ENCODE data around the gene BROX. TPM values are rescaled to one million over a fixed set of nuclear protein-coding genes. Genes with fewer than 3 reads are reported as not detected.

Gene BROX
- total RNA-seq, 1 donor from 2014 or later = 35.4 TPM

DNA sequence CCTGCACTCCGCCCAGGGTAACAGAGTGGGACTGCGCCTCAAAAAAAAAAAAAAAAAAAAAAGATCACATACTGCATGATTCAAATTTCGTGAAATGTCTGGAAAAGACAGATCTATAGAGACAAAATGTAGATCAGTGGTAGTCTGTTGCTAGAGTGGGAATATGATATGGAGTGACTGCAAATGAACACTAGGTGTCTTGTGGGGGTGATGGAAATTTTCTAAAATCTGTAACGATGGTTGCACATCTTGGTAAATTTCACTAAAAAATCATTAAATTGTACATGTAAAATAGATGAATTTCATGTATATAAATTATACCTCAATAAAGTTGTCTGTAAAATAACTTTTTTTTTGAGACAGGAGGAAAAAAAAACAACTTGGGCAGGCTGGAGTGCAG is 5.5 kb upstream of the BROX start:
- H3K4me3 Mint-ChIP-seq = no peak overlapping the region
- H3K4me1 Mint-ChIP-seq = peaks cover 45% of the 10 kb centered on the region
- peaks cover 43% of the 10 kb centered on the region for H3K36me3 Mint-ChIP-seq (ENCODE audit: low read depth)
- intact Hi-C loops (cut with micrococcal nuclease) = no loop called here
- no peak overlapping the region for H3K27ac Mint-ChIP-seq
- H3K27me3 Mint-ChIP-seq = no peaks in the 10 kb centered on the region
- DNase-seq = no peak
- peaks cover 7% of the 10 kb centered on the region for H3K9me3 Mint-ChIP-seq

DNA sequence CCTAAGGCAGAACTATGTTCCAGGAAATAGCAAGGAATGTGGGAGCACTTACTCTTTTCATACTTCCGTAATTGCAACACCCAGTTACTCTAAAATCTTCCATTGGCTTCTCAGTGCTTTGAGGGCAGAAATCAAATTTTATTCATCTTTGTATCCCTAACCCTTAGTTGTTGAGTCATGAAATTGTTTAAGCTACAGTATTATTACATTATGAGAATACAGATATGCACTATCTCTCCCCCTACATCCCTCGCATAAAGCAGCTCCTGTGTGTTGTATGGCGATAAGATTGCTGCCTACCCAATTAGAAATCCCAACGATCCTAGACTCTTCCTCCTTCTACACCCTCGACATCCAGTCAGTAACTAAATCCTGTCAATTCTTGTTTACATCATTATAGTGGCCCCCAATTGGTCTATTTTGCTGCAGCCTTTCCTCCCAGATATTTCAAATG is 2.6 kb upstream of the BROX start:
- Mint-ChIP-seq H3K27me3 (no peaks in the 10 kb centered on the region), H3K4me3 (peak overlapping the region; percentile 99), H3K4me1 (peaks cover 41% of the 10 kb centered on the region), H3K27ac (no peak overlapping the region), H3K36me3 (ENCODE audit: low read depth) (peaks cover 31% of the 10 kb centered on the region), H3K9me3 (no peaks in the 10 kb centered on the region)
- intact Hi-C loops (cut with micrococcal nuclease) = loop anchor here (5.0 to 10.0 kb wide), 4 partner anchors 188 to 1138 kb away; partner anchors contain the start of genes CAPN2 and TP53BP2
- DNase-seq = no peak

DNA sequence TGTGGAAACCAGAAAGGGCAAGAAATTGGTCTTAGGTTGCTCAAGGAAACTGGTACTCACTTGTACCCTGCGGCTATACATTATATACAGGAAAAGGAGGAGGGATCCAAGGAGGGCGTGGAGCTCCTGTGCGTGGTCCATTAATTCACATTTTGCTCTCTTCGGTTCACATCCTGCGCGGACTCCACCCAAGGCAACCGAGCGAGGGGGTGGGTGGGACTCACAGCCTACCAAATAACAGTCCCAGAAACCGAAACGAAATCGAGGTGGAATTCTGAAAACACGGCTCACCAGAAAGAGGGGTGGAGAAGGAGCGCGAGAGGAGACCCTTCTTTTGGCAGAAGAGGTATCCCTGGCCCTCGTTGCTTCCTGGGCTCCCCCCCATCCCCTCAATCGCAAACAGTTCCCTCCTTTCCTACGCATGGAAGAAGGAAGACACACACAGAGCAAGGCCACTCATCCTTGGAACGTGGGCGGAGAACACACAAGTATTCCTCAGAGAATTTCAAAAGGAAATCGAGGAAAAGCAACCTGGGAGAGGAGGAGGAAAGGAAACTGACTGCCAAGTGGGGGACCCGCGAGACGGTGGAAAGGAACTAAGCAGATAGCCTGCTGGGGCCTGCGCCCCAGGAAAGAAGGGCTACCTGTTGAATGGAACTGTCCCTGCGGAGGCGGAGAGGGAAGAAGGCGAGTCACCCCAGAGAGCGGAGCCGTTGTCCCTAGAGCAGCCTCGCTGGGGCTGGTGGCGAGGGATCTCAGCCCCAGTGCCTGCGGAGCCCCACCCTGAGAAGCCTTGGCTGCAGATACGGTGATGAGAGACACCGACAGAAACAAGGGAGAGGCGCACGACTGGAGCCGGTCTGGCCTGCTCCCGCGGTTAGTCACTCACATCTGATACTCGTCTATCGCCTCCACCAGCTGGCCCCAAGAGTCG is 778 bp upstream of the BROX start:
- H3K27ac Mint-ChIP-seq = peak overlapping the region; percentile 94
- H3K4me1 Mint-ChIP-seq = peaks cover 39% of the 10 kb centered on the region
- H3K4me3 Mint-ChIP-seq = peak overlapping the region; percentile 99
- H3K36me3 Mint-ChIP-seq (ENCODE audit: low read depth) = peaks cover 32% of the 10 kb centered on the region
- intact Hi-C loops (cut with micrococcal nuclease) = loop anchor here (1.0 to 10.0 kb wide), 8 partner anchors 59 to 1136 kb away; partner anchors contain the start of genes CAPN2, TAF1A and TP53BP2
- no peaks in the 10 kb centered on the region for H3K9me3 Mint-ChIP-seq
- DNase-seq = peak; percentile 92
- no peaks in the 10 kb centered on the region for H3K27me3 Mint-ChIP-seq

DNA sequence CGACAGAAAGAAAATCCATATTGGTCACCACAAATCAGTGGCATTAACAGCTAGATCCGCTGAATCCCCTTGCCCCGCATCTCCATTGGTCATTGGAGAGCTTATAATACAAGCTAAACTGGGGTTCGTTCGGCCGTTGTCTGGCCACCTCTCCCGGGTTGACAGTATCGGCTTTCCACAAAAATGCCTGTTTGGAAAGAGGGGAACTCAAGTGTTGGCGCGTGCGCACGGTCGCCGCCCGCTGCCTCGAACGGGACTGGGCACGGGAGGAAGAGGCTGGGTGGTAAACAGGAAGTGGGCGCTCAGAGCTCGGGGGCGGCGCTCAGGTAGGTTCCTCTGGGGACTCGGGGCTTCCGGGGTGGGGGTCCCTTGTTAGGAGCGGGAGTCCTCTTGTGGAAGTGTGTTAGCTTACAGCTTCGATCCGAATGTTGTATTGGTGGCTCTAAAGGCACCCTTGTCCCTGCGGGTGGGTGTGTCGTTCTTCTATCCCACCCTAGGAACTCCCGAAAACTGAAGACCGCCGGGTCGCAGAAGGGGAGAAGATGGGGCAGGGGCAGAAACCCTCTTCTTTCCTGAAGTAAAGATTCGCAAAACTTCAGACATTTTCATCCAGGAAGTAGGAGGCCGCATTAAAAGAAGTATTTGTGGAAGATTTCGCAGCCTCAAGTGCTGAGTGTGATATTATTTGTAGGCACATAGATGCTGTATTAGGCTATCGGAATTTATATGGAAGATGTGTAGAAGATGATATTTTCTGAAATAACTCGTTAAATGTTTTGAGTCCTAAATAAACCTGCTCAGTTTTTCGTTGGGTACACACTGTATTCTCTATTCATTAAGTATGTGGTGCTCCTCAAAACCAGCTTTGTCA is 962 bp downstream of the BROX start:
- Mint-ChIP-seq H3K9me3 (no peaks in the 10 kb centered on the region), H3K27ac (peak overlapping the region; percentile 94), H3K27me3 (no peaks in the 10 kb centered on the region), H3K4me1 (peaks cover 39% of the 10 kb centered on the region), H3K36me3 (ENCODE audit: low read depth) (peaks cover 35% of the 10 kb centered on the region), H3K4me3 (peak overlapping the region; percentile 99)
- DNase-seq = peak; percentile 96
- intact Hi-C loops (cut with micrococcal nuclease) = loop anchor here (2.0 to 10.0 kb wide), 5 partner anchors 61 to 1134 kb away; partner anchors contain the start of genes CAPN2 and TP53BP2

DNA sequence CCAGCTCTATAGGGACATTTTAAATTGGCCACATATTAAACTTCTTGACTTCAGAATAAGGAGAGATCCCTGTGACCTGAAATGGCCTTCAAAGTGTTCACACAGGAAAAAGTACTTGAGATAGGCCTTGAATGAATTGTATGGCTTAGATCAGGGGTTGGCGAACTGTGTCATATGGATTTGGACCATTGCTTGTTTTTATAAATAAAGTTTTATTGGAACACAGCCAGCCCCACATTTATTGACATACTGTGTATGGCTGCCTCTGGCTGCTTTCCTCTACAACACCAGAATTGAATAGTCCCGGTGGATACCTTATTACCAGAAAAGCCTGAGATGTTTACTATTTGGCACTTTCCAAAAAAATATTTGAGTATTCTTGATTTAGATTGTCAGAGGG is 4.0 kb downstream of the BROX start:
- no peak overlapping the region for H3K27ac Mint-ChIP-seq
- intact Hi-C loops (cut with micrococcal nuclease) = loop anchor here (10.0 kb wide), 1 partner anchor 998 kb away; the partner anchor contains the start of gene CAPN2
- no peaks in the 10 kb centered on the region for H3K9me3 Mint-ChIP-seq
- no peak overlapping the region for H3K4me3 Mint-ChIP-seq
- H3K36me3 Mint-ChIP-seq (ENCODE audit: low read depth) = peaks cover 41% of the 10 kb centered on the region
- peaks cover 26% of the 10 kb centered on the region for H3K4me1 Mint-ChIP-seq
- DNase-seq = no peak
- H3K27me3 Mint-ChIP-seq = no peaks in the 10 kb centered on the region

DNA sequence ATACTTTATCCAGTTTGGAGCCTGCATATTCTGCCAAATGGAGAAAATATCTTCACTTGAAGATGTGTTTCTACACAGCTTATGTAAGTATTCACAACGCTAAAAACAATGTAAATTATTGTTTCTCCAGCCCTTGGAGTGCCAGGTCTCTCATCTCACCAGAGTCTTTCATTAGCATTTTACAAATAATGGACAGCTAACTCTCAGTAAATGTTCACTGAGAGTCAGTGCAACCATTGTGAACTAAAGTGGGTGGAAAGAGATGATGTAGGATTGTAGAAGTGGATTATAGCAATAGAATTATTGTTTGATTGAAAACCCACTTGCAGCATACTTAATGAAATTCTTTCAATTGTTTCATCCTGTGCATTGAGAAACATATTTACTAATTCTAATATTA is 16.4 kb downstream of the BROX start:
- intact Hi-C loops (cut with micrococcal nuclease) = no loop called here
- H3K4me3 Mint-ChIP-seq = no peak overlapping the region
- H3K27me3 Mint-ChIP-seq = no peaks in the 10 kb centered on the region
- no peaks in the 10 kb centered on the region for H3K9me3 Mint-ChIP-seq
- H3K27ac Mint-ChIP-seq = no peak overlapping the region
- H3K4me1 Mint-ChIP-seq = peaks cover 16% of the 10 kb centered on the region
- no peak for DNase-seq
- peaks cover 72% of the 10 kb centered on the region for H3K36me3 Mint-ChIP-seq (ENCODE audit: low read depth)

DNA sequence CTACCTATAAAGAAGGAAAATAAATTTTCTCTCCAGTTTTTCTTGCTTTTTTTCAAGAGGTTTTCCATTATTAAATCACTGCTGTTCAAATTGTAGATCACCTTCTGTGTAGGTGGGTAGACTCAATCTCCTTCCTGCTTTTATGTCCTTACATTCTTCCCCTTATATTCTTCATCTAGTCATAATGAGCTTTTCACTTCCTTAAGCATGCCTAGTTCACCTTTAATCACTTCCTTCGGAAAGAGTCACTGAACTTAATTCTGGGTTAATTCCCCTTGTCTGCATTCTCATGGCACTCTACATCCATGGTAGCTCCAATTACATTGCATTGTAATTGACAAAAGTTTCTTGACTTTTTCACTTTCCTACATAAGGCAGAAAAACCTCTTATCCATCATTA is 18.5 kb downstream of the BROX start:
- Mint-ChIP-seq H3K36me3 (ENCODE audit: low read depth) (peaks cover 68% of the 10 kb centered on the region), H3K27ac (no peak overlapping the region), H3K27me3 (no peaks in the 10 kb centered on the region), H3K9me3 (no peaks in the 10 kb centered on the region), H3K4me1 (peaks cover 17% of the 10 kb centered on the region), H3K4me3 (no peak overlapping the region)
- intact Hi-C loops (cut with micrococcal nuclease) = no loop called here
- no peak for DNase-seq

DNA sequence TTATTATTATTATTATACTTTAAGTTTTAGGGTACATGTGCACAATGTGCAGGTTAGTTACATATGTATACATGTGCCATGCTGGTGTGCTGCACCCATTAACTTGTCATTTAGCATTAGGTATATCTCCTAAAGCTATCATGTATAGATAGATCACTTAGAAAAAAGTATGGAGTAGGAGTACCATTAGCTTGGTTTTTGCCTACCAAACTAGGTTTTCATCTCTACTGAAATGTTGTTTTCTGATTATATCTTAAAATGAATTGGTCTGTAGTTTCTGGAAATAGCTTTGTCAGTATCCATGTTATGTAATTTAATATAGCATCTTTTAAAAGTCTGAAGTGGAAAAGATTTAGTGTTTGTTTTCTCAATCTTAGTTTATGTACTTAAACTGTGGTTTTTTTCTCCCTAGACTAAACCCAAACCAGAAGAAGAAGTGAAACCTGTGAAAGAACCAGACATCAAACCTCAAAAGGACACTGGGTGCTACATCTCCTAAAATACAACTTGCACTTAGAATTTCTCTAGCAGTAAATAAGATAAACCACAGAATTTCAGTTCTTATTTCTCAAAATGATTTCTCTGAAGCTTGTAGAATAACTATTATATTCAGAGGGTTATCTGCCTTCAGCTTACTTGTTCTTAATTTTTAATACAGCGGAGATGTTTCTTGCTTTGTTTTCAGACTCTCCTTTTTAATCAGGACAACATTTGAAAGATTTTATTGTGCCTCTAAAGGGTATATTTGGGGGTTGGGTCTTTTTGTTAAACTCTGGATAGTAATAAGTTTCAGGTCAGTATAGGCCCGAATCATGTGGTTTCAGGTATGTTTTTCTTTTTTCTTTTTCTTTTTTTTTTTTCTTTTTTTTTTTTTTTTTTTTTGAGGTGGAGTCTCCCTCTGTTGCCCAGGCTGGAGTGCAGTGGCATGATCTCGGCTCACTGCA is 20.1 kb downstream of the BROX start:
- intact Hi-C loops (cut with micrococcal nuclease) = loop anchor here (1.0 to 2.0 kb wide), 2 partner anchors 78 to 165 kb away; no protein-coding TSS in a partner anchor
- Mint-ChIP-seq H3K27ac (peak overlapping the region; percentile 35), H3K36me3 (ENCODE audit: low read depth) (peaks cover 57% of the 10 kb centered on the region), H3K4me3 (no peak overlapping the region), H3K27me3 (no peaks in the 10 kb centered on the region), H3K9me3 (no peaks in the 10 kb centered on the region), H3K4me1 (peaks cover 17% of the 10 kb centered on the region)
- DNase-seq = no peak

DNA sequence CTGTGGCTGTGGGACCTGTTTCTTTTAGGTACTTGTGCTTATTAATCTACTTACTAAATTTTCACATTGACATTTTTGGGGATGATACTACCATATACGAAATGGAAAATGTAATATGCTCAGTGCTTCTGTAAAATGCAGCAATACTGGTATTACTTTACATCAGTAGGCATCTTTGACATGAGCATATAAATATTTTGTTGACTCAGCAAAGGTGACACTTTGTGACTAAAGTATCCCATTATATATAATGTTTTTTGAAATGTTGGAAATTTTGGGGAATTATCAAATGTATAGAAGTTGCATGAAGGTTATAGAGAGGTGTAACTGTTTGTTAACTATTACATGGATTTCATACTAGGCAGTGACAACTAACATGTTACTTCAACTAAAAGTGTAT is 22.4 kb downstream of the BROX start:
- H3K27me3 Mint-ChIP-seq = no peaks in the 10 kb centered on the region
- DNase-seq = no peak
- peaks cover 17% of the 10 kb centered on the region for H3K4me1 Mint-ChIP-seq
- intact Hi-C loops (cut with micrococcal nuclease) = no loop called here
- no peak overlapping the region for H3K4me3 Mint-ChIP-seq
- no peaks in the 10 kb centered on the region for H3K9me3 Mint-ChIP-seq
- H3K36me3 Mint-ChIP-seq (ENCODE audit: low read depth) = peaks cover 40% of the 10 kb centered on the region
- H3K27ac Mint-ChIP-seq = no peak overlapping the region

DNA sequence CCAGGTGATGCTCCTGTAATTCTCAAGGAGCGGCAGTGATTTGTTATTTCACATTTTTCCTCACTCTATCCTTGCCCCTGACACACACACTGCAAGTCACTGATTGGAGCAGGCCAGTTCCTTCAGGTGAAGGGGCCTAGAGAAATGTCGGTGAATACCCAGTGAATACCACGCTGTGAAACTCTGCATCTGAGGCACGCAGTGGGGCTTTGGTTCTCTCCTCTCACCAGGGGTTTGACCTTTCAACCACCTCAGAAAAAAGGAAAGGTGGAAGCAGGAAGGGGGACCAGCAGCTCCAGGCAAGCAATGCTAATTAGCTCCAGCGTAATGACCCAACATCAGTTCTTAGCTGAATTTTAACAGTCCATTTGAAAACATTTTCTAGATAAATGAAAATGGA is 24.1 kb downstream of the BROX start:
- Mint-ChIP-seq H3K36me3 (ENCODE audit: low read depth) (peaks cover 27% of the 10 kb centered on the region), H3K4me1 (peaks cover 11% of the 10 kb centered on the region), H3K27ac (no peak overlapping the region), H3K27me3 (no peaks in the 10 kb centered on the region), H3K9me3 (no peaks in the 10 kb centered on the region), H3K4me3 (no peak overlapping the region)
- DNase-seq = no peak
- intact Hi-C loops (cut with micrococcal nuclease) = no loop called here

DNA sequence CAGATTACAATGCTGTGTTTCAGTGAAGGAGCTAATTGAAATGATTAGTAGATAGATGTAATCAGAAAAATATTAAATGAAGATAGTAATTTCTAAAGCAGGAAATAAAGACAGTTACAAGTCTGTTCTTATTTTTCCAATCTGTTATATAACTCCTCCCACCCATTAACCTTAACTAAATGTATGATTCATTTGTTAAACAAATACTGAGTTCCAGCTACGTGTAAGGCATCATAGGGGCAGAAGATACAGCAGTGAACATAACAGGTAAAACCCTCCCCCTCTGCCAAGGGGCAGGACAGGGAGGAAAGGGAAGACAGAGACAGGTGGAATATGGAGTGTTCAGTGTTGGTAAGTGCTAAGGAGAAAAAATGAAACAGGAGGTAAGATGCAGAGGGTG is 24.6 kb downstream of the BROX start, which contains the start of gene FAM177B:
Gene FAM177B (plus strand): TSS at position 231 of the 400 bp plus-strand sequence. CDS start 9,344 bp downstream, outside the sequence.
- intact Hi-C loops (cut with micrococcal nuclease) = no loop called here
- peaks cover 8% of the 10 kb centered on the region for H3K4me1 Mint-ChIP-seq
- no peak within 1 kb of the TSS for H3K4me3 Mint-ChIP-seq
- H3K36me3 Mint-ChIP-seq (ENCODE audit: low read depth) = peaks cover 23% of the 10 kb centered on the region
- H3K27ac Mint-ChIP-seq = no peak within 1 kb of the TSS
- no peaks in the 10 kb centered on the region for H3K9me3 Mint-ChIP-seq
- no peak for DNase-seq
- H3K27me3 Mint-ChIP-seq = no peaks in the 10 kb centered on the region

DNA sequence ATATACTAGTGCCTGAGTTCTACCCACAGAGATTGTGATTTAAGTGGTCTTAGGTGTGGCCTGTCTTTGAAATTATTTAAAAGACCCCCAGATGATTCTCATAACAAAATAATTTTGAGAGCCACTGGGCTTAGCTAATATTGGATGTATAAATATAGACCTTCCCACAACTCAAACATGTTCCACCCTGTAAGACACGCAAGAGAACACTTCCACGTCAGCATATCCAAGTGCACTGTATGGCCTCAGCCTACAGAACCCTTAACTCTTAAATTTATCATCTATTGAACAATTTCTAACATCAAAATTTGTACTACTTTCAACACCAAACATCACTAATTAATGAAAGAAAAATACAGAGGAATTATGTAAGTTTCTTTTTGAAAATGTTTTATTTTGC is 27.1 kb downstream of the BROX start:
- no peaks in the 10 kb centered on the region for H3K9me3 Mint-ChIP-seq
- no peak overlapping the region for H3K4me3 Mint-ChIP-seq
- H3K27ac Mint-ChIP-seq = no peak overlapping the region
- peaks cover 1% of the 10 kb centered on the region for H3K4me1 Mint-ChIP-seq
- H3K27me3 Mint-ChIP-seq = no peaks in the 10 kb centered on the region
- peaks cover 7% of the 10 kb centered on the region for H3K36me3 Mint-ChIP-seq (ENCODE audit: low read depth)
- DNase-seq = no peak
- intact Hi-C loops (cut with micrococcal nuclease) = no loop called here

DNA sequence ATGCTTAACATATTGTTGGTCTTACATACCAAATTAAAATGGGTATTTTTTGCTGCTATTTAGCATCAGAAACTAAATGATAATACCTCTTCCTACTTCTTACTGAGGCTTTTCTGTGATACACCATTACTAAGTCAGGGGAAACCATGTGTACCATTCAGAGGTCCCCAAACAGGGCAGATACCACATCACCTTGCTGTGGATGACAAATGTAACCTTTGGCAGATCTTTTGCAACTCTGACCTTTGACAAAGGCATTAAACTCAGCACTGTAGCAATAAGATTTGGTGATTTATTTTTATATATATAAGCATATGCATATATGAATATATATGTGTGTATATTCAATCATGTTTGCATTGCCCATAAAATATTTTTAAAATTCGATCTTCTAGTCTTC is 27.6 kb downstream of the BROX start:
- intact Hi-C loops (cut with micrococcal nuclease) = no loop called here

More for the DNA sequence above, 27.6 kb downstream of the BROX start:
- no peak for DNase-seq
- no peaks in the 10 kb centered on the region for H3K4me1 Mint-ChIP-seq
- H3K4me3 Mint-ChIP-seq = no peak overlapping the region
- no peaks in the 10 kb centered on the region for H3K9me3 Mint-ChIP-seq
- no peak overlapping the region for H3K27ac Mint-ChIP-seq
- H3K36me3 Mint-ChIP-seq (ENCODE audit: low read depth) = peaks cover 4% of the 10 kb centered on the region
- no peaks in the 10 kb centered on the region for H3K27me3 Mint-ChIP-seq
